IPS DF 6.9 (cell line): ENCODE results near the gene STAB1.
A peak's percentile ranks its signal among the peaks of the same experiment; 100 is the strongest.

Experiments
- DNase-seq: peaks from one replicate; pipeline ENCODE4 v3.0.0-alpha.2; 2013; ENCODE audit warnings: low read depth, low spot score
- H3K27ac ChIP-seq: one replicate; pipeline ENCODE4 v1.5.1; 2013; ENCODE audit warnings: low read length, control low read depth
- H3K27me3 ChIP-seq: 2 replicates; pipeline ENCODE4 v1.6.1; 2013; ENCODE audit warnings: mild to moderate bottlenecking, low read length; ENCODE audit not compliant: control insufficient read depth, insufficient read depth
- H3K36me3 ChIP-seq: 2 replicates; pipeline ENCODE4 v1.6.1; 2013; ENCODE audit warnings: low read length; ENCODE audit not compliant: control insufficient read depth, insufficient read depth
- H3K4me1 ChIP-seq: 2 replicates; pipeline ENCODE4 v1.6.1; 2013; ENCODE audit warnings: low read length; ENCODE audit not compliant: control insufficient read depth, insufficient read depth
- H3K4me3 ChIP-seq: 2 replicates; pipeline ENCODE4 v1.5.1; 2013; ENCODE audit warnings: mild to moderate bottlenecking, low read length
- H3K9me3 ChIP-seq: 2 replicates; pipeline ENCODE4 v1.6.1; 2013; ENCODE audit warnings: low read length, inconsistent platforms; ENCODE audit not compliant: control insufficient read depth, insufficient read depth
- WGBS: extraction: QIAGEN DNeasy Blood & Tissue Kit; methylation state at CpG from one replicate; pipeline ENCODE4 v1.1.7; 2013; ENCODE audit warnings: mixed read lengths, missing lambda C conversion rate; ENCODE audit not compliant: insufficient read length, insufficient coverage; 5-methylcytosine and 5-hydroxymethylcytosine counted together

STAB1 gene

DNA sequence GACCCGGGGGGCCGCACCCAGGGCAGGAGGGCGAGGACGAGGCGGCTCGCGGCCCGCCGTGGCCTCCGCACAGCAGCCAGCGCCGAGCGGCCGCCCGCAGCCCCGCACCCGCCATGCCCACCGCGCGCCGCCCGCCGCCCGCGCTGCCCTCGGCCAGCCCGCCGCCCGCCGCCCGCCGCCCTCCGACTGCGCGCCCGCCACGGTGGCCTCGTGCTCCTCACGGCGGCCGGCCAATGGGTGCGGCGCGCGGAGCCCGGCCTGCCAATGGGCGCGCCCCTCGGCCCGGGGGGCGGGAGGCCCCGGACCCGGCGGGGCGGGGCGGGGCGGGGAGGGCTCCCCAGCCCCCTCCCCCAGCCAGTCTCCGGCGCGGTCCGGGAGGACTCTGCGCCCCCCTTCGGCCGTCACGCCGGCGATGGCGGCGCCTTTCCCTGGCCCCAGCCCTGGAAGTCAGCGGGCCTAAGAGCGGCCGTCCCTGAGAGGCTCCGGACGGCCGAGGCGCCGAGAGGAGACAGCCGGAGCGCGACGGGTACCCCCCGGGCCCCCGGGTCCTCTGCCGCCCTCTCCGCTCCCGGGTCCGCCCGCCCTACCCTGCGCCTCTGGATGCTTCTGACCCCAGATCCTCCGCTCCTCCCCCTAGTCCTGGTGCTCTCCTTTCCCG, 38.6 kb downstream of the STAB1 start, which contains the start of gene NT5DC2:
Gene NT5DC2, minus strand, starts transcription at position 235 of the 658 bp plus-strand sequence. Its CDS starts 120 bp downstream, at position 115.
- Histone ChIP-seq H3K4me3 (peak within 1 kb of the TSS; percentile 87), H3K27ac (no peak within 1 kb of the TSS), H3K27me3 (no peaks in the 10 kb centered on the region), H3K9me3 (no peaks in the 10 kb centered on the region), H3K4me1 (0 out of 2 replicates have a peak, but pooled peaks cover 7% of the 10 kb centered on the region), H3K36me3 (peaks cover 5% of the 10 kb centered on the region)
- whole genome bisulfite sequencing, result no CpG with 5 or more reads among the region's 91 CpGs
- no peak for DNase-seq

GRCh38 chr3:52534281-52535183, 39.4 kb downstream of the STAB1 start:
- Histone ChIP-seq H3K4me1 (0 out of 2 replicates have a peak, but pooled peaks cover 7% of the 10 kb centered on the region), H3K9me3 (no peaks in the 10 kb centered on the region), H3K36me3 (no peaks in the 10 kb centered on the region), H3K27ac (no peak overlapping the region), H3K27me3 (no peaks in the 10 kb centered on the region), H3K4me3 (peak overlapping the region; percentile 63)
- no peak for DNase-seq
- no CpG with 5 or more reads among the region's 57 CpGs for WGBS

GRCh38 chr3:52535411-52536111, 40.4 kb downstream of the STAB1 start:
- H3K9me3 ChIP-seq, result no peaks in the 10 kb centered on the region
- no peaks in the 10 kb centered on the region for H3K36me3 ChIP-seq
- no peaks in the 10 kb centered on the region for H3K27me3 ChIP-seq
- no peak overlapping the region for H3K27ac ChIP-seq
- 0 out of 2 replicates have a peak, but pooled peaks cover 7% of the 10 kb centered on the region for H3K4me1 ChIP-seq
- no peak overlapping the region for H3K4me3 ChIP-seq
- WGBS, result no CpG with 5 or more reads among the region's 19 CpGs
- DNase-seq, result no peak

- H3K9me3 ChIP-seq, result no peaks in the 10 kb centered on the region
- no peak overlapping the region for H3K4me3 ChIP-seq
- H3K4me1 ChIP-seq, result 0 out of 2 replicates have a peak, but pooled peaks cover 7% of the 10 kb centered on the region
- H3K27ac ChIP-seq, result no peak overlapping the region
- WGBS, result no CpG with 5 or more reads among the region's 9 CpGs
- no peak for DNase-seq
- no peaks in the 10 kb centered on the region for H3K27me3 ChIP-seq
- no peaks in the 10 kb centered on the region for H3K36me3 ChIP-seq
Observed at GRCh38 chr3:52536112-52536368, 40.9 kb downstream of the STAB1 start.

DNA sequence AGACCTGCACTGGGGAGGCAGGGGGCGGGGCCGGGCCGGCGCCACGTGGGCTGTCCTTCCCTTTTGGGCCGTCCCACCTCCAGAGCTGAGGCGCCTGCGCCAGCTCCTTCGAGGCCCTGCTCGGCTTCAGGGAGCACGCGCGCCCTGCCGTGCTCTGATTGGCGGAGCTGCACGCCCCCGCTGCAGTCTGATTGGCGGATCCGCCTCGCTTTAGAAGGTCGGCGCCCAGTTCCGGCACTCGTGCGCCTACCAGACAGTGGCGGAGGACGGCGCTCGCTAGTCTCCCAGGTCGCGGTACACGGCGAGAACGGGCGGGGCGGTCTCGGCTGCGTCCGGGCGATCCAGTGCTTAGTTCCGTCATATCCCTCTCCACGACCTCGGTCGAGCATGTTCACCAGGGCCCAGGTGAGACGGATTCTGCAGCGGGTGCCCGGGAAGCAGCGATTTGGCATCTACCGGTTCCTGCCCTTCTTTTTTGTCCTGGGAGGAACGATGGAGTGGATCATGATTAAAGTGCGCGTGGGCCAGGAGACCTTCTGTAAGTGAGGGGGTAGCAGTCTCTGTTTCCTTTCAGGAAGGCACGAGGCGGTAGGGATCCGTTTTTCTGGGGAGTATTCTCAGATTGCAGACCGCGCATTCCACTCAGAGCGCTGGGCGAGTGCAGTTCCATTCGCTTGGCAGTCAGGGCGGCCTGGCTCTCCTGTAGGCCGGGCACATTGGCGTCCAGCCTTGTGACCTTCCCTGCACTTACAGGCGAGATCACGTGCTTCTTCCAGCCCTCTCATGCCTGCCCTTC, 41.4 kb downstream of the STAB1 start, which contains the start of gene UQCC5:
Gene UQCC5, plus strand, starts transcription at position 237 of the 796 bp plus-strand sequence. Its CDS starts 151 bp downstream, at position 388.
- Histone ChIP-seq H3K4me3 (peak within 1 kb of the TSS; percentile 64; the same call in 1 of the 2 replicates), H3K9me3 (no peaks in the 10 kb centered on the region), H3K36me3 (no peaks in the 10 kb centered on the region), H3K27ac (no peak within 1 kb of the TSS), H3K27me3 (no peaks in the 10 kb centered on the region), H3K4me1 (0 out of 2 replicates have a peak, but pooled peaks cover 7% of the 10 kb centered on the region)
- no CpG with 5 or more reads among the region's 65 CpGs for WGBS
- peak; percentile 93 for DNase-seq

GRCh38 chr3:52537165-52537620, 42.1 kb downstream of the STAB1 start:
- Histone ChIP-seq H3K4me1 (0 out of 2 replicates have a peak, but pooled peaks cover 6% of the 10 kb centered on the region), H3K4me3 (peak overlapping the region; percentile 64; the same call in 1 of the 2 replicates), H3K27me3 (no peaks in the 10 kb centered on the region), H3K27ac (no peak overlapping the region), H3K9me3 (no peaks in the 10 kb centered on the region), H3K36me3 (no peaks in the 10 kb centered on the region)
- no CpG with 5 or more reads among the region's 6 CpGs for WGBS
- no peak for DNase-seq

DNA sequence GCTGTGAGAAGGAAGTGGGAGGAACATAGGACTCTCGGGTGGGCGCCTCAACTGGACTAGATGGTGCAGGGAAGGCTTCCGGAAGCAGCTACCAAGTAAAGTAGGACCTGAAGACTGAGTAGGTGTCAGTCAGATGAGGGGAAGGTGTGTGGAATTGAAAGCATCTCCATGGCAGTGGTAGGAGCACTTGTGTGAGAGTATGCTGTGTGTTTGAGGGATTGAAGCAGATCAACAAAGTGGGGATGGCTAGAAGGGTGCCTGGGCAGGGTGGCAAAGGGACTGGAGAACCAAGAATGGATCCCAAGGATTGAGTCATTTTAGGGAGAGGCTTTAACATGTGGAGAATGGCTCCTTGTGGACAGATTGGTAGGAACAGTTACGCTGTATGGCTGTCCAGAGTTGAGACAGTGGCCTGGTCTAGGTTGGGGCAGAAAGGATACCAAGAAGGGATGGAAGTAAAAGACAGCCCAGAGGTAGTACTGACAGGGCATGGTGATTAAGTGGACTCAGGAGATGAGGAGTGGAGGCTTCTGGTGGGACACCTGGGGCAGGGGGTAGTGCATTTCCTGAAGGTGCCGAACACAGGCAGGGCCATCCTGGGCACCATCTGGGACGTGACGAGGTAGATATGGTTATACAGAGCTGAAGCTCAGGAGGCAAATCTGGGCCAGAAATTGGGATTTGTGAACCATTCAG, 42.7 kb downstream of the STAB1 start:
- H3K9me3 ChIP-seq, result no peaks in the 10 kb centered on the region
- H3K27me3 ChIP-seq, result no peaks in the 10 kb centered on the region
- H3K27ac ChIP-seq, result no peak overlapping the region
- H3K4me3 ChIP-seq, result no peak overlapping the region
- no peaks in the 10 kb centered on the region for H3K36me3 ChIP-seq
- H3K4me1 ChIP-seq, result 0 out of 2 replicates have a peak, but pooled peaks cover 4% of the 10 kb centered on the region
- DNase-seq, result no peak
- no CpG with 5 or more reads among the region's 7 CpGs for WGBS

DNA sequence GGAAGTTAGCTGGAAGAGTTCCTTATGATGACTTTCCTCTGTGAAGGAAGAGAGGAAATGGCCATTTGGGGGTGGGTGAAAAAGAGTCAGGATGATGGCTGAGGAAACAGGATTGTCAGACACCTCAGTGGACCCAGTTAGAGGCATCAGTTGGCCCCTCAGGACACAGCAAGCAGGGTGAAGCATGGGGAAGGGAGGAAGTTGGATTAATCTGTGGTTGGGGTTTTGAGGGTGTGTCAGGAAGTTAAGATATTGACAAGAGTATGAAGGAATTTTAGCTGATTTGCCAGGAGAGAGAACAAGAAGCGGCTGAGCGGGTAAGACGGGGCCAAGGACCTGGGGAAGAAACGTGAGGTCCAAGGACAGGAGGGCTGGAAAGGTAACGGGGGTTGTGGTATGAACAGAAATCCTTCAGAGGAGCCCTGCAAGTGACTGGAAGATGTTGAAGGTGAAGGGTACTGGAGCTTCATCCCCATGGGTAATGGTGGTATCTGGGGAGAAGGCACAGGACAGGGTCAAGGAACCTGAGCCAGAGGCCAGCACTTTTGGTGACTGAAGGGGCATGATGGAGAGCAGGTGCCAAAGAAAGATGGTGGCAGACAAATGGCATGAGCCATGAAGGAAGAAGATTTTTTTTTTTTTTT, 44.0 kb downstream of the STAB1 start:
- no peaks in the 10 kb centered on the region for H3K9me3 ChIP-seq
- no peaks in the 10 kb centered on the region for H3K36me3 ChIP-seq
- H3K27me3 ChIP-seq, result no peaks in the 10 kb centered on the region
- 0 out of 2 replicates have a peak, but pooled peaks cover 4% of the 10 kb centered on the region for H3K4me1 ChIP-seq
- no peak overlapping the region for H3K27ac ChIP-seq
- WGBS, result no CpG with 5 or more reads among the region's 5 CpGs
- DNase-seq, result no peak
- H3K4me3 ChIP-seq, result no peak overlapping the region

DNA sequence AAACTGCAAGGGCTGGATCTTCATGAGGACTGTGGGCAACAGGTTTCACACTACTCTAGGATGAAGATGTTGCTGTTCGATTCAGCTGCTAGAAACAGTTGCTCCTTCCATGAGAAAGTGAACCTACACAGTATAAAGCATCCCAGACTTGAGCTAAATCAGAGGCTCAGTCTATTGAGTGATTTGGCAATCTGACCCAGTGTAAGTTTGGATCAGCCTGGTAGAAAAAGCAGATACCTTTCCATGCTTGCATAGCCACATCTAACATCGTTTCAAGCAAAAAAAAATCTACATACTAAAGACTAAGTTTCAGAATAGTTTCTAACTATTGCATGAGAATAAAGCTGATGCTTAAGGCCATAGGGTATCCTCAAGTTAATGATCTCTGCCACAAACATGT, 45.9 kb downstream of the STAB1 start:
- H3K27me3 ChIP-seq, result no peaks in the 10 kb centered on the region
- no peaks in the 10 kb centered on the region for H3K4me1 ChIP-seq
- no peak for DNase-seq
- H3K9me3 ChIP-seq, result no peaks in the 10 kb centered on the region
- no peaks in the 10 kb centered on the region for H3K36me3 ChIP-seq
- no peak overlapping the region for H3K27ac ChIP-seq
- H3K4me3 ChIP-seq, result no peak overlapping the region
- no CpG with 5 or more reads among the region's 2 CpGs for WGBS
